LNCaP clone FGC (cell line): ENCODE data around the gene CENPH.
"Not testable (repeated sequence)": the region's sequence is repeated elsewhere in the genome, so short reads cannot be mapped to it uniquely, and the experiment has no call there.

ENCODE experiments used
- DNase-seq: peaks from one replicate; pipeline ENCODE4 v3.0.0-alpha.2; 2011; ENCODE audit warnings: low read depth
- H3K4me3 ChIP-seq: 2 replicates; pipeline ENCODE4 v1.5.1; 2011; ENCODE audit warnings: mild to moderate bottlenecking, low read depth, low read length, control low read depth
- TF ChIP-seq, protein P1 (sequence below): IDR thresholded peaks from 2 replicates; pipeline ENCODE4 v1.5.1; 2012; ENCODE audit warnings: mild to moderate bottlenecking; ENCODE audit not compliant: control insufficient read depth, insufficient read depth; ENCODE audit errors: extremely low read depth

Gene CENPH

DNA sequence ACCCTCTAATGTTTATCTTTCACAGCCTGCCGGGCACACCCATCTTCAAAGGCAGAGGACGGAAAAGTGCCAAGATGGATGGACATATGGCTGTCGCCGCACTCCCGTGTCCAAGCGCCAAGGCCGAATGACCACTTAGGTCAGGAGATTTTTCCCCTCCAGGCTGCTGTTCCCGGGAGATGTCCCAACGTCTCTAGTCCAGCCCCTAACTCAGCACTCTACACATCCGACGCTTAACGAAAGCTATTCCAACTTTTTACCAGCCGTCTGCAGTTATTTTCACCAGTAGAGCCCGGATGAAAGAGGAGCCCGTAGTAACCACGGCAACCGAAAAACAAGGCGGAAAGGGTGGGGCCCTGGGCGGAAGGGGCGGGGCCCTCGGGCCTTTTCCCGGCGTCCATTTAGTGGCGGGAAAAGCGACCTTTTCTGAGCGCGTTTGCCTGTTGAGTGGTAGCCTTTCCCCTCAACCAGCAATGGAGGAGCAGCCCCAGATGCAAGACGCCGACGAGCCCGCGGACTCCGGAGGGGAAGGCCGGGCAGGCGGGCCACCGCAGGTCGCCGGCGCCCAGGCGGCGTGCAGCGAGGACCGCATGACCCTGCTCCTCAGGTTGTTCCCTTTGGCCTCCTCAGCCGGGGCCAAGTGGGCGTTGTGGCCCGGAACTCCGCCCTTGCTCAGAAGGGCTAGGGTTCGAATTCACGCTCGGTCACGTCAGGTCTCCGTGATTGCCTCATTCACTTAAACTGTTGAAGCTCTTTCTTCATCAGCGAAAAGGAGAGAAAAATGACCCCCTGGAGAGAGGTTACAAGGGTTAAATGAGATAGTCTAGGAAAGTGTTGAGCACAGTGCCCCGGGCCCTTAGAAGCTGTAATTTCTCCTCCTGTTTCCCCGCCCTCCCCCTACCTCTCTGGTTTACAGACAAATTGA lies at the start of gene CENPH:
TSS of gene CENPH (plus strand) at position 422 of the 925 bp plus-strand sequence. CDS start at position 474, 52 bp downstream.
- TF ChIP-seq, protein P1, sequence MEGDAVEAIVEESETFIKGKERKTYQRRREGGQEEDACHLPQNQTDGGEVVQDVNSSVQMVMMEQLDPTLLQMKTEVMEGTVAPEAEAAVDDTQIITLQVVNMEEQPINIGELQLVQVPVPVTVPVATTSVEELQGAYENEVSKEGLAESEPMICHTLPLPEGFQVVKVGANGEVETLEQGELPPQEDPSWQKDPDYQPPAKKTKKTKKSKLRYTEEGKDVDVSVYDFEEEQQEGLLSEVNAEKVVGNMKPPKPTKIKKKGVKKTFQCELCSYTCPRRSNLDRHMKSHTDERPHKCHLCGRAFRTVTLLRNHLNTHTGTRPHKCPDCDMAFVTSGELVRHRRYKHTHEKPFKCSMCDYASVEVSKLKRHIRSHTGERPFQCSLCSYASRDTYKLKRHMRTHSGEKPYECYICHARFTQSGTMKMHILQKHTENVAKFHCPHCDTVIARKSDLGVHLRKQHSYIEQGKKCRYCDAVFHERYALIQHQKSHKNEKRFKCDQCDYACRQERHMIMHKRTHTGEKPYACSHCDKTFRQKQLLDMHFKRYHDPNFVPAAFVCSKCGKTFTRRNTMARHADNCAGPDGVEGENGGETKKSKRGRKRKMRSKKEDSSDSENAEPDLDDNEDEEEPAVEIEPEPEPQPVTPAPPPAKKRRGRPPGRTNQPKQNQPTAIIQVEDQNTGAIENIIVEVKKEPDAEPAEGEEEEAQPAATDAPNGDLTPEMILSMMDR, result no peak
- peak; percentile 63 for DNase-seq
- H3K4me3 ChIP-seq, result peak within 1 kb of the TSS; percentile 97

DNA sequence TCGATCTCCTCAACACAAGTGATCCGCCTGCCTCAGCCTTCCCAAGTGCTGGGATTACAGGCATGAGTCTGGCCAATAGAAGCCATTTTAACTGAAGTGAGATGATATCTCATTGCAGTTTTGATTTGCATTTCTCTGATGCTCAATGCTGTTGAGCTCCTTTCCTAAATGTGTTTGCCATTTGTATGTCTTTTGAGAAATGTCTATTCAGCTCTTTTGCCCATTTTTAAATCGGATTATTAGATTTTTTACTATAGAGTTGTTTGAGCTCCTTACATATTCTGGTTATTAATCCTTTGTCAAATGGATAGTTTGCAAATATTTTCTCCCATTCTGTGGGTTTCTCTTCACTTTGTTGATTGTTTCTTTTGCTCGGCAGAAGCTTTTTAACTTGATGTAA lies 49.1 kb upstream of the CENPH start:
- DNase-seq, H3K4me3 ChIP-seq: not testable (repeated sequence)

DNA sequence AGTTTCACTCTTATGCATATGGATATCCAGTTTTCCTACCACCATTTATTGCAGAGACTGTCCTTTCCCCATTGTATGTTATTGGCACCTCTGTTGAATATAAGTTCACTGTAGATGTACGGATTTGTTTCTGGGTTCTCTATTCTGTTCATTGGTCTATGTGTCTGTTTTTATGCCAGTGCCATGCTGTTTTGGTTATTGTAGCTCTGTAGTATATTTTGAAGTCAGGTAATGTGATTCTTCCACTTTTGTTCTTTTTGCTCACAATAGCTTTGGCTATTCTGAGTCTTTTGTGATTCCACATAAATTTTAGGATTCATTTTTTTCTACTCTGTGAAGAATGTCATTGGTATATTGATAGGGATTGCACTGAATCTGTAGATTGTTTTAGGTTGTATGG lies 48.6 kb upstream of the CENPH start:
- TF ChIP-seq, protein P1, result no peak
- H3K4me3 ChIP-seq, result no peak overlapping the region
- DNase-seq, result no peak

DNA sequence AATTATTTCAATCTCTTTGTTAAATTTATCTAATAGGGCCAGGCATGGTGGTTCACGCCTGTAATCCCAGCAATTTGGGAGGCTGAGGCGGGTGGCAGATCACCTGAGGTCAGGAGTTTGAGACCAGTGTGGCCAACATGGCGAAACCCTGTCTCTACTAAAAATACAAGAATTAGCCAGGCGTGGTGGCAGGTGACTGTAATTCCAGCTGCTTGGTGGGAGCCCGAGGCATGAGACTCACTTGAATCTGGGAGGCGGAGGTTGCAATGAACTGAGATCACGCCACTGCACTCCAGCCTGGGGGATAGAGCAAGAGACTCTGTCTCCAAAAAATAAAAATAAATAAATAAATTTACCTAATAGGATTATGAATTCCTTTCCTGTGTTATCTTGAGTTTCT lies 40.8 kb upstream of the CENPH start:
- H3K4me3 ChIP-seq, DNase-seq: not testable (repeated sequence)

GRCh38 chr5:69148981-69149675 lies 40.3 kb upstream of the CENPH start:
- no peak overlapping the region for H3K4me3 ChIP-seq
- no peak for DNase-seq
- TF ChIP-seq, protein P1, result no peak

- DNase-seq, result no peak
- no peak overlapping the region for H3K4me3 ChIP-seq
- TF ChIP-seq, protein P1, result no peak
These were observed 39.7 kb upstream of the CENPH start for GRCh38 chr5:69149676-69150010.

DNA sequence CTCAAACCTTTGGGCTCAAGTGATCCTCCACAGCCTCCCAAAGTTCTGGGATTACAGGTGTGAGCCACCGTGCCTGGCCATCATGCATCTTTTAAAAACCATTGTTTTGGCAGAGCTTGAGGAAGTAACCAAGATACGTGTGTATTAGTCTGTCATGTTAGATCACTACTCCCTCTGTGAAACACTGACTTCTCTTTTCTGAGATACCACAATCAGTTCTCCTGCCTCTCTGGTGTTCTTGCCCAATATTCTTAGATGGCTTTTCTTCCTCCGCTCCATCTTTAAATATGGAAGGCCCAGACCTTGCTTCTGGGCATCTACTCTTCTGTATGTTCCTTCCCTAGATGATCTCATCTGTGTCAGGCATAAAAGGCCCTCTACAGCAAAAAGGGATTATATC lies 36.7 kb upstream of the CENPH start:
- TF ChIP-seq, protein P1, result no peak
- H3K4me3 ChIP-seq, result no peak overlapping the region
- DNase-seq, result no peak

GRCh38 chr5:69156456-69156855 lies 32.9 kb upstream of the CENPH start:
- no peak for DNase-seq
- no peak overlapping the region for H3K4me3 ChIP-seq
- TF ChIP-seq, protein P1, result no peak
